MCF 10A (cell line): Measurements from ENCODE around the gene MED12L. TPM values are rescaled to one million over a fixed set of nuclear protein-coding genes. Genes with fewer than 3 reads are reported as not detected.

Experiments used
- BruUV-seq: library from RNA; stranded (reverse); fragments of 400-500 nt; replicated peaks from 2 replicates; lab custom pipeline; 2021; lab: Mats Ljungman, UMichigan
- CTCF ChIA-PET: fragments of 300-600 bp; sonication (Branson Sonifier 250); formaldehyde crosslinking; extraction: SDS; loops from one replicate; lab custom pipeline; 2021; ENCODE audit warnings: antibody characterized with exemption, inconsistent platforms; lab: Yijun Ruan, JAX
- POLR2A ChIA-PET: fragments of 300-600, 350-650 bp; sonication (Branson Sonifier 250); formaldehyde crosslinking; extraction: SDS; loops from one replicate; lab custom pipeline; 2020; ENCODE audit warnings: antibody characterized with exemption, inconsistent platforms; lab: Yijun Ruan, JAX
- DNase-seq: peaks from one replicate; pipeline ENCODE4 v3.0.0-alpha.2; 2018; ENCODE audit not compliant: unreplicated experiment
- H3K27ac Mint-ChIP-seq: one replicate; pipeline ENCODE4 v1.8.0; 2022; ENCODE audit warnings: mild to moderate bottlenecking, low read depth, mixed read lengths; ENCODE audit not compliant: unreplicated experiment
- H3K27me3 Mint-ChIP-seq: one replicate; pipeline ENCODE4 v1.8.0; 2022; ENCODE audit warnings: mixed read lengths; ENCODE audit not compliant: insufficient read depth, unreplicated experiment
- H3K36me3 Mint-ChIP-seq: one replicate; pipeline ENCODE4 v1.8.0; 2022; ENCODE audit warnings: mild to moderate bottlenecking, moderate library complexity, mixed read lengths; ENCODE audit not compliant: insufficient read depth, unreplicated experiment
- H3K4me1 Mint-ChIP-seq: one replicate; pipeline ENCODE4 v1.8.0; 2022; ENCODE audit warnings: mixed read lengths; ENCODE audit not compliant: insufficient read depth, unreplicated experiment
- H3K4me3 Mint-ChIP-seq: one replicate; pipeline ENCODE4 v1.8.0; 2022; ENCODE audit warnings: mild to moderate bottlenecking, moderate library complexity, mixed read lengths; ENCODE audit not compliant: unreplicated experiment
- H3K9me3 Mint-ChIP-seq: one replicate; pipeline ENCODE4 v1.8.0; 2022; ENCODE audit warnings: mixed read lengths; ENCODE audit not compliant: unreplicated experiment
- CTCF ChIP-seq: fragments of 200-600 bp; IDR thresholded peaks from one replicate; pipeline ENCODE4 v1.8.0; 2022; ENCODE audit warnings: antibody characterized with exemption, mild to moderate bottlenecking; ENCODE audit not compliant: unreplicated experiment
- intact Hi-C: fragments of 100-400 bp; cut with micrococcal nuclease; formaldehyde crosslinking; loops from 2 replicates; pipeline ENCODE4 v1.14.1; 2022
- total RNA-seq: library from RNA; stranded (reverse); gene quantifications from 2 replicates; pipeline ENCODE4 v1.2.3, GENCODE V29; 2022

Gene MED12L
- total RNA-seq, 1 experiment from 2014 or later, result 0.47 TPM

DNA sequence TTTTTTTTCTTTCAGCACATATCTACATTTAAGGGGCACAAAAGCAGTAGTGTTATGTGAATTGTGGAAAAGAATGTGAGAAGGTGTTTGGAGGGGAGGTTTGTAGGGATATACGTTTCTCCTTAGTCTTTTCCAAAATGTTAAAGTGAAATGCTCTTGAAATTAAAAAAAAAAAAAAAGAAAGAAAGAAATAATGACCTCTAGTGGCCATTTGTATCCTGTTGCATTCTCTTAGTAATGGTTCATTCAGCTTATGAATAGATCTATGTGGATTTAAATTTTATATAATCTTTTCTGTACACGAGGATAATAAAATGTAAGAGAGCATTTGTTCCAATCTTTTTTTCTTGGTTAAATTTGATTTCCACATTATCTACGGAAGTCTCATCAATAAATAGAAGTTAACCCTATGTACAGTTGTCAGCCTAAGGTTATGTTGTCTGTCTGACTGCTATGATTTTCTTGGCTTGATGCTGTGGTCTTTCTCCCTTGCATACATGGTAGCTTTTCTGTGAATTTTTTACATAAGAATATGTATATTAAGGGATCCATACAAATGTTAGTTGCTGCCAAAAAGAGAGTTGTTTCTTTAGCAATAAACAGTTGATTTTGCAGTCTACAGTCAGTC, 242.2 kb downstream of the MED12L start:
- Mint-ChIP-seq H3K36me3 (no peaks in the 10 kb centered on the region), H3K27ac (no peak overlapping the region), H3K9me3 (no peaks in the 10 kb centered on the region), H3K27me3 (no peaks in the 10 kb centered on the region), H3K4me3 (no peak overlapping the region), H3K4me1 (peaks cover 8% of the 10 kb centered on the region)
- DNase-seq, result peak; percentile 36
- no TSS peak for BruUV-seq
- intact Hi-C loops, result loop anchor here (1.0 kb wide), 2 partner anchors 37 to 100 kb away; no protein-coding TSS in a partner anchor
- ChIA-PET CTCF (interaction anchor here (0.6 to 6.0 kb wide), 32 partner anchors 9 to 1052 kb away, joined by 3 to 65 read pairs (median 5); partner anchors contain the start of gene GPR87), POLR2A (interaction anchor here (0.7 to 4.8 kb wide), 13 partner anchors 7 to 1061 kb away, joined by 3 to 34 read pairs (median 6); partner anchors contain the start of gene GPR87)
- TF ChIP-seq CTCF, result peak; percentile 52

GRCh38 chr3:151328298-151328995, 243.0 kb downstream of the MED12L start:
- no TSS peak for BruUV-seq
- Mint-ChIP-seq H3K27me3 (no peaks in the 10 kb centered on the region), H3K27ac (peak overlapping the region; percentile 70), H3K4me3 (peak overlapping the region; percentile 63), H3K9me3 (no peaks in the 10 kb centered on the region), H3K4me1 (peaks cover 8% of the 10 kb centered on the region), H3K36me3 (no peaks in the 10 kb centered on the region)
- no peak for TF ChIP-seq CTCF
- intact Hi-C loops, result no loop called here
- peak; percentile 69 for DNase-seq
- ChIA-PET CTCF (interaction anchor here (0.6 to 6.0 kb wide), 32 partner anchors 9 to 1051 kb away, joined by 3 to 65 read pairs (median 4); no protein-coding TSS in a partner anchor), POLR2A (interaction anchor here (0.6 to 4.8 kb wide), 13 partner anchors 8 to 1060 kb away, joined by 3 to 34 read pairs (median 5); partner anchors contain the start of gene GPR87)

- H3K4me3 Mint-ChIP-seq, result peak within 1 kb of the TSS; percentile 63
- H3K27ac Mint-ChIP-seq, result peak within 1 kb of the TSS; percentile 70
- H3K4me1 Mint-ChIP-seq, result peaks cover 8% of the 10 kb centered on the region
- no peak for TF ChIP-seq CTCF
- POLR2A ChIA-PET, result interaction anchor here (0.7 to 2.8 kb wide), 4 partner anchors 17 to 43 kb away, joined by 4 to 34 read pairs (median 7); no protein-coding TSS in a partner anchor
- no peaks in the 10 kb centered on the region for H3K36me3 Mint-ChIP-seq
- DNase-seq, result no peak
- no peaks in the 10 kb centered on the region for H3K27me3 Mint-ChIP-seq
- CTCF ChIA-PET, result interaction anchor here (0.6 to 6.0 kb wide), 10 partner anchors 8 to 547 kb away, joined by 3 to 65 read pairs (median 4); no protein-coding TSS in a partner anchor
- no TSS peak for BruUV-seq
- H3K9me3 Mint-ChIP-seq, result no peaks in the 10 kb centered on the region
- intact Hi-C loops, result no loop called here
Measured at GRCh38 chr3:151329363-151329762, 243.9 kb downstream of the MED12L start, which contains the start of gene P2RY13. Gene P2RY13 (minus strand): TSS chr3:151329549. CDS start chr3:151329528, 21 bp downstream.

DNA sequence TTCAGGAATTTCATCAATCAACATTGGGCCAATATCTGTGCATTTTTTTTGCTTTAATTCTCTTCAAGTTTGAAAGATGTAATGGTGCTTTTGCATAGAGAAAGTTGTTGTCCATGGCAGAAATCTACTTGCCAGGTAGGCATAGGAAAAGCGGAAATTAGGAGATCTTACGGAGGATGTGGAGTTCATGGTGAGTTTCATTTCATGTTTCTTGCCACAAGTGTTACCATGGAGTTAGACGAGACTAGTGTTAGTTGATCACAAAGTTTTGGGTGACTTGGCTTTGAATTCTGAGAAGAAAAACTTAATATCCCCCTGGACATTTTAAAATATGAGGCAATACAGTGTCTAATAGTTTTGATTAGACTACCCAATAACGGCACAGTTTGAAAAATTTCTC, 244.9 kb downstream of the MED12L start:
- no peak for DNase-seq
- CTCF ChIA-PET, result interaction anchor here (1.9 kb wide), 1 partner anchor 102 kb away, joined by 7 read pairs; no protein-coding TSS in a partner anchor
- H3K27ac Mint-ChIP-seq, result no peak overlapping the region

More for the DNA sequence above, 244.9 kb downstream of the MED12L start:
- Mint-ChIP-seq H3K4me1 (peaks cover 8% of the 10 kb centered on the region), H3K27me3 (no peaks in the 10 kb centered on the region), H3K9me3 (no peaks in the 10 kb centered on the region), H3K4me3 (no peak overlapping the region), H3K36me3 (no peaks in the 10 kb centered on the region)
- intact Hi-C loops, result no loop called here
- TF ChIP-seq CTCF, result no peak
- POLR2A ChIA-PET, result no interaction called here
- no TSS peak for BruUV-seq
